ENCODE data around the gene EXOC2. TPM values are rescaled to one million over a fixed set of nuclear protein-coding genes. Genes with fewer than 3 reads are reported as not detected.

EXOC2 gene
- total and polyA plus RNA-seq, 2 of the 13 experiments (the other 11 are each of a cell fraction or from before 2014, with no cell fraction given) = 12.6 to 22.9 TPM

DNA sequence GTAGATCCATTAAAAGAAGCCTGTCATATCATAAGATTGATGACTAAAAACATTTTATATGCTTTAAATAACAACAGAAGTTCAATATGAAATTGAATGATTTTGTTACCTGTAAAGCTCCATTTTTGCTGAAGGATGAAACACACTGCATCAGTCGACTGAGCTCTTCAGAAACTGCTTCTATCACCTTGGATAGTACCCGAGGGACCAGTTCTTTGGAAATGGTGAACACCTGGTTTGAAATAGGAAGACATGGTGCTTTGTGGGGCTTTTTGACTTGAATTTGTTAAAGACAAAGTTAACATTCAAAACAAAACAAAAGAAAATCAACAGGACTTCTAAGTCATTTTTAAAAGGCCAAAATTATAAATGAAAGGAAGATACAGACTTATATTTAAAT lies 195.7 kb downstream of the EXOC2 start:
- in situ Hi-C loops (cut with HindIII; ENCODE audit: extremely low pct_ligation_motif_present, low pct_unique_long_range_greater_than_20kb) (no loop called here), intact Hi-C loops (cut with micrococcal nuclease; ENCODE audit: unreplicated experiment) (no loop called here)
- TF ChIP-seq THYN1 (CRISPR knock-in tag; IDR thresholded peaks at IDR 0.05; ENCODE audit: borderline replicate concordance, low read depth) (no peak), BORCS8-MEF2B (CRISPR knock-in tag; IDR thresholded peaks at IDR 0.05) (no peak), ZNF354B (CRISPR knock-in tag; IDR thresholded peaks at IDR 0.05) (no peak), FOXA3 (CRISPR knock-in tag; IDR thresholded peaks at IDR 0.05) (no peak), THAP7 (CRISPR knock-in tag; IDR thresholded peaks at IDR 0.05) (no peak), RNF2 (conservative IDR thresholded peaks at IDR 0.05; ENCODE audit: low read depth) (no peak), ZNF879 (CRISPR knock-in tag; IDR thresholded peaks at IDR 0.05) (no peak), KLF16 (CRISPR knock-in tag; IDR thresholded peaks at IDR 0.05) (no peak)
- TF ChIP-seq, protein P1, sequence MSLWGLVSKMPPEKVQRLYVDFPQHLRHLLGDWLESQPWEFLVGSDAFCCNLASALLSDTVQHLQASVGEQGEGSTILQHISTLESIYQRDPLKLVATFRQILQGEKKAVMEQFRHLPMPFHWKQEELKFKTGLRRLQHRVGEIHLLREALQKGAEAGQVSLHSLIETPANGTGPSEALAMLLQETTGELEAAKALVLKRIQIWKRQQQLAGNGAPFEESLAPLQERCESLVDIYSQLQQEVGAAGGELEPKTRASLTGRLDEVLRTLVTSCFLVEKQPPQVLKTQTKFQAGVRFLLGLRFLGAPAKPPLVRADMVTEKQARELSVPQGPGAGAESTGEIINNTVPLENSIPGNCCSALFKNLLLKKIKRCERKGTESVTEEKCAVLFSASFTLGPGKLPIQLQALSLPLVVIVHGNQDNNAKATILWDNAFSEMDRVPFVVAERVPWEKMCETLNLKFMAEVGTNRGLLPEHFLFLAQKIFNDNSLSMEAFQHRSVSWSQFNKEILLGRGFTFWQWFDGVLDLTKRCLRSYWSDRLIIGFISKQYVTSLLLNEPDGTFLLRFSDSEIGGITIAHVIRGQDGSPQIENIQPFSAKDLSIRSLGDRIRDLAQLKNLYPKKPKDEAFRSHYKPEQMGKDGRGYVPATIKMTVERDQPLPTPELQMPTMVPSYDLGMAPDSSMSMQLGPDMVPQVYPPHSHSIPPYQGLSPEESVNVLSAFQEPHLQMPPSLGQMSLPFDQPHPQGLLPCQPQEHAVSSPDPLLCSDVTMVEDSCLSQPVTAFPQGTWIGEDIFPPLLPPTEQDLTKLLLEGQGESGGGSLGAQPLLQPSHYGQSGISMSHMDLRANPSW (CRISPR knock-in tag; IDR thresholded peaks at IDR 0.05; ENCODE audit: borderline replicate concordance) = no peak
- Histone ChIP-seq H3K79me2 (ENCODE audit: insufficient read depth, low read length) (no peaks in the 10 kb centered on the region), H4K20me1 (ENCODE audit: insufficient read depth, low read length) (no peaks in the 10 kb centered on the region), H3K4me1 (ENCODE audit: insufficient read depth, low read length) (no peaks in the 10 kb centered on the region), H3K4me2 (ENCODE audit: low read depth, low read length) (no peak overlapping the region), H3K27ac (ENCODE audit: extremely low read length, insufficient read depth, low read length) (no peak overlapping the region), H2AFZ (ENCODE audit: low read length) (no peak overlapping the region), H3K27me3 (ENCODE audit: control insufficient read depth in 1 of 2, insufficient read depth in 2 of 2, low read length in 2 of 2) (no peaks in the 10 kb centered on the region), H3K9ac (ENCODE audit: insufficient read depth, low read depth, low read length) (no peak overlapping the region), H3K4me3 (replicated peaks in 1 of 3; ENCODE audit: insufficient read depth in 1 of 3, low read depth in 2 of 3, low read length in 3 of 3) (no peak overlapping the region), H3K9me3 (ENCODE audit: low read length) (no peaks in the 10 kb centered on the region), H3K36me3 (replicated peaks in 1 of 2; ENCODE audit: control insufficient read depth in 1 of 2, insufficient read depth in 2 of 2, low read length in 2 of 2) (peaks cover 3 to 10% of the 10 kb centered on the region in 2 experiments; a peak in 4 of 5 replicates)
- WGBS (ENCODE audit: low lambda C conversion rate) = 83% methylated on average over 2 of the region's 2 CpGs
- CTCF ChIA-PET (ENCODE audit: low intra/inter-chr PET ratio, low total read pairs) = no interaction called here
- DNase-seq (ENCODE audit: low spot score) (no peak), FAIRE-seq (no peak), ATAC-seq (no peak)
- POLR2A ChIA-PET = no interaction called here
- BruUV-seq (replicated peaks) = no TSS peak

Measured in HepG2 (cell line).